Epithelial cell of esophagus (primary cell): ENCODE data around the gene RAB8A.

Experiments used
- DNase-seq: peaks from one replicate; pipeline ENCODE4 v3.0.0; 2010; ENCODE audit warnings: low read depth
- H3K4me3 ChIP-seq: 2 replicates; pipeline ENCODE4 v1.5.1; 2011; ENCODE audit warnings: mild to moderate bottlenecking, low read length, control low read depth
- CTCF ChIP-seq: IDR thresholded peaks from 2 replicates; pipeline ENCODE4 v1.5.1; 2011; ENCODE audit warnings: low read depth, mild to moderate bottlenecking, low read length, control low read depth, inconsistent platforms; ENCODE audit not compliant: insufficient read depth; ENCODE audit errors: missing control alignments

Gene RAB8A

GRCh38 chr19:16143399-16144215 is 31.9 kb downstream of the RAB8A start, which contains the start of gene HSH2D:
TSS of gene HSH2D (plus strand) at chr19:16143685. CDS start at chr19:16148751, 5,066 bp downstream.
- TF ChIP-seq CTCF = no peak
- no peak within 1 kb of the TSS for H3K4me3 ChIP-seq
- DNase-seq = peak; percentile 67

- DNase-seq = no peak
- H3K4me3 ChIP-seq = no peak overlapping the region
Observed at GRCh38 chr19:16144216-16144581, 32.5 kb downstream of the RAB8A start.

GRCh38 chr19:16146112-16146511 is 34.4 kb downstream of the RAB8A start:
- DNase-seq = no peak
- TF ChIP-seq CTCF = no peak
- H3K4me3 ChIP-seq = no peak overlapping the region

More at GRCh38 chr19:16144216-16144581, 32.5 kb downstream of the RAB8A start:
- no peak for TF ChIP-seq CTCF

GRCh38 chr19:16148443-16149229 is 36.9 kb downstream of the RAB8A start:
- no peak for DNase-seq
- no peak for TF ChIP-seq CTCF
- no peak overlapping the region for H3K4me3 ChIP-seq

GRCh38 chr19:16153582-16154336 is 42.1 kb downstream of the RAB8A start:
- no peak for TF ChIP-seq CTCF
- no peak overlapping the region for H3K4me3 ChIP-seq
- no peak for DNase-seq

- no peak for TF ChIP-seq CTCF
- DNase-seq = no peak
- H3K4me3 ChIP-seq = no peak overlapping the region
Observed at GRCh38 chr19:16154557-16154956, 42.9 kb downstream of the RAB8A start.
